GM12872 (cell line): Measurements from ENCODE around the gene SERPINE2.

Experiments
- TF ChIP-seq, protein P1 (sequence below): IDR thresholded peaks from 3 replicates; pipeline ENCODE4 v1.5.1; 2011; ENCODE audit warnings: low read depth, mild to moderate bottlenecking, low read length, moderate library complexity; ENCODE audit not compliant: insufficient read depth

SERPINE2 gene

DNA sequence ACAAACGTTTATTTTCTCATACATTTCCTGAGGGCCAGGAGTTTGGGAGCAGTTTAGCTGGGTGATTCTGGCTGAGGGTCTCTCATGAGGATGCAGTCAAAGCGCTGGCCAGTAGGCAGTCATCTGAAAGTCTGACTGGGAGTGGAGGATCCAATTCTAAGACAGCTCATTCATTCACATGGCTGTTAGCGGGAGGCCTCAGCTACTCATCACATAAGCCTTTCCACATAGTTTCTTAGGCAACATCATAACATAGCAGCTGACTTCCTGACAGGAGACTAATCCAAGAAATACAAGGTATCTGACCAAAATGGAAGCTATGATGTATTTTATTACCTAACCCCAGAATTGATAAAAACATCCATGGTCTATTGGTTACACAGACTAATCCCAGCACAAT lies 84.7 kb downstream of the SERPINE2 start:
- TF ChIP-seq, protein P1, sequence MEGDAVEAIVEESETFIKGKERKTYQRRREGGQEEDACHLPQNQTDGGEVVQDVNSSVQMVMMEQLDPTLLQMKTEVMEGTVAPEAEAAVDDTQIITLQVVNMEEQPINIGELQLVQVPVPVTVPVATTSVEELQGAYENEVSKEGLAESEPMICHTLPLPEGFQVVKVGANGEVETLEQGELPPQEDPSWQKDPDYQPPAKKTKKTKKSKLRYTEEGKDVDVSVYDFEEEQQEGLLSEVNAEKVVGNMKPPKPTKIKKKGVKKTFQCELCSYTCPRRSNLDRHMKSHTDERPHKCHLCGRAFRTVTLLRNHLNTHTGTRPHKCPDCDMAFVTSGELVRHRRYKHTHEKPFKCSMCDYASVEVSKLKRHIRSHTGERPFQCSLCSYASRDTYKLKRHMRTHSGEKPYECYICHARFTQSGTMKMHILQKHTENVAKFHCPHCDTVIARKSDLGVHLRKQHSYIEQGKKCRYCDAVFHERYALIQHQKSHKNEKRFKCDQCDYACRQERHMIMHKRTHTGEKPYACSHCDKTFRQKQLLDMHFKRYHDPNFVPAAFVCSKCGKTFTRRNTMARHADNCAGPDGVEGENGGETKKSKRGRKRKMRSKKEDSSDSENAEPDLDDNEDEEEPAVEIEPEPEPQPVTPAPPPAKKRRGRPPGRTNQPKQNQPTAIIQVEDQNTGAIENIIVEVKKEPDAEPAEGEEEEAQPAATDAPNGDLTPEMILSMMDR: no peak

DNA sequence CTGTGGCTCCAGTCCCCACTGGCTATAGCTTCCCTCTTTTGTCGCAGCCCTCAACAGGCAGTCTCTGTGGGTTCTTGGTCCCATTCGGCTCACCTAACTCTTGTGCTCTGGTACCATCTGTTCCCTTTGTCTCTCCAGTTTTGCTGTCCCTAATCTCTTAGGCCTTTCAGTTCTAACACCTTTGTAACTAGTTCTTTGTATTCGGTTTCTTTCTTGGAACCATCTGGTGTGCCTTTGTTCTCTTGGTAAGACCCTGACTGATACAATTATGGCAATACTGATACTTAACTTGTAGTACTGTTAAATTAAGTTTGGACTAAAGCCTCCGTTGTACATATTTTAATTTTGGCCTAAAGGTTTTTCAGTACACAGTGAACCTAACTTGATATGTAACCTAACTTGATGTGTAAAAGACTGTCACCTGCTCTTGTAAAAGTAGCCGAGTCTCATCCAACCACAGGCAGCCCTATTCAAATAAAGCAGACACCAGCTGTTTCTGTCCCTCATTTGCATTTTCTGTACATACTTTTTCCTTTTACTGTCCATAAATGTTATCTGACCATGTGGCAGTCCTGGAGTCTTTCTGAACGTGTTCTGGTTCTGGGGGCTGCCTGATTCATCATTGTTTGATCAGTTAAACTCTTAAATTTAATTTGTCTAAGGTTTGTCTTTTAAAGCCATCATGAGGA lies 86.7 kb downstream of the SERPINE2 start:
- TF ChIP-seq, protein P1: no peak

DNA sequence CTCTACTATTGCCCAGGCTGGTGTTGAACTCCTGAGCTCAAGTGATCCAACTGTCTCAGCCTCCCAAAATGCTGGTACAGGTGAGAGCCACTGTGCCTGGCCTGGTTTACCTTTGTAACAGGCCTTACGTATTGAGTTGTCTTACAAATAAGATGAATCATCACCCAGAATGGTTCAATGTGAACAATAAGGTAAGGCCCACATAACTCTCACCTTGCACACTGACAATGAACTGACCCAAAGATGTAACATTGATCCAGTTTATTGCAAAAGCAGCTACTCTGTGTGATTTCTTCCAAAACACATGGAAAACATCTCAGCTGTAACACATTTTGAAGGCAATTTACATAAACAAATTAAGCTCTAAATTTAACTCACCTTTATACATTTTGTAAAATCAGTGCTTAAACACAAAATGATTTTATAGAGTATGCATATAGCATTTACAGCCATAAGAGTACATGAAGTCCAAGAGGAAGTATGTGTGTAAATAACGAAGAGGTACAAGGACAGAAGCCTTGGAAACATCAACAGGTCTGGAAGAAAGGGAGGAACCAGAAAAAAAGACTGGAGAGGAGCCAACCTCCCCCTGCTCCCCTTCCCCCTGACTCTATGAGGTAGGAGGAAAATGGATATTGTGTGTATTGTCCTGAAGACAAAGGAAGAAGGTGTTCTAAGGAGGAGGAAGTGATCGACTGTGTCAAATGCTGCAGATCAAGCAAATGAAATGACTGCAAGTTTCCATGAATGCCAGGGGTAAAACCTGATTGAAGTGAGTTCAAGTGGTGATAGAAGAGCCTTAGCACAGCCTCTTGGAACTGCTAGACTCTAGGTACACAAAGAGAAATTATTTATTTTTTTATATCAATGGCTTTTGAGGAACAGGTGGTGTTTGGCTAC lies 88.4 kb downstream of the SERPINE2 start:
- TF ChIP-seq, protein P1: no peak

GRCh38 chr2:223949241-223949840 lies 89.7 kb downstream of the SERPINE2 start:
- TF ChIP-seq, protein P1: peak; percentile 42; the same call in 2 of the 3 replicates

- TF ChIP-seq, protein P1: no peak
These were observed 91.3 kb downstream of the SERPINE2 start for GRCh38 chr2:223947711-223948205.

DNA sequence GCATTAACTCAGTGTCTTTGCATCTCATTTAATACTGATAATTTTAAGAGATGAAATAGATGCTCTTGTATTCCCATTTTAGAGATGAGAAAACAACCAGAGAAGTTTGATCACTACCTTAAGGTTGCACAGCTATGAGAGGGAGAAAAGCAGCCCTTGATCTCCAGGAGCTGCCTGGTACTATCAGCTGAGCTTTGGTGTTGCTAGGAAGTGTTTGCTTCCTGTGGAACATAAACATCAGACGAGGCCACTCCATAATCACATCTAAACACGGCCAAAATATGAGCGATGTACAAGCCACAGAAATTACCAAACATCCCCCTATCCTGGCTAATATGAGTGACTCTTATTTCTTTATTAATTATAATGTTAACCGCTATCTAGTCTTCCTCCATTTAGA lies 93.3 kb downstream of the SERPINE2 start:
- TF ChIP-seq, protein P1: no peak
